Stimulated activated CD8-positive, alpha-beta memory T cell treated with anti-CD3 and anti-CD28 coated beads, Interleukin-15, amount 100 ng/mL, for 4 hours (primary cell): ENCODE data around the gene RAG2.
A peak's percentile ranks its signal among the peaks of the same experiment; 100 is the strongest.
"Not testable (repeated sequence)": the region's sequence is repeated elsewhere in the genome, so short reads cannot be mapped to it uniquely, and the experiment has no call there.

Source experiments
- DNase-seq, 2 donors: peaks; one replicate each; pipeline ENCODE4 v3.0.0-alpha.2; 2020; ENCODE audit warnings: low read depth in 2 of 2

RAG2 gene

DNA sequence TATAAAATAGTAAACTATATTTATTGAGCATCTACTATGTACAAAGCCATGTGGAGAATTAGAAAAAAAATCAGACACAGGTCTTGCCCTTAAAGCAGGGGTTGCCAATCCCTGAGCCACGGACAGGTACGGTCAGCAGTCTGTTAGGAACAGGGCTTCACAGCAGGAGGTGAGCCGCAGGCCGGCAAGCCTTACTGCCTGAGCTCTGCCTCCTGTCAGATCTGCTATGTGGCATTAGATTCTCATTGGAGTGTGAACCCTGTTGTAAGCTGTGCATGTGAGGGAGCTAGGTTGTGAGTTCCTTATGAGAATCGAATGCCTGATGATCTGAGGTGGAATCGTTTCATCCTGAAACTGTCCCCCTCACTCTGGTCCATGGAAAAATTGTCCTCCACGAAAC is 2.1 kb upstream of the RAG2 start:
- no peak for DNase-seq

- DNase-seq: no peak
Measured at GRCh38 chr11:36596880-36597279, 1.2 kb downstream of the RAG2 start.

GRCh38 chr11:36594316-36594989 is 3.6 kb downstream of the RAG2 start, which contains the start of gene IFTAP:
TSS of gene IFTAP (plus strand) at chr11:36594502. CDS start at chr11:36610104, 15,602 bp downstream.
- DNase-seq: peak in 1 of 2 donors; percentile 1

GRCh38 chr11:36591433-36591832 is 6.6 kb downstream of the RAG2 start:
- DNase-seq: no peak

DNA sequence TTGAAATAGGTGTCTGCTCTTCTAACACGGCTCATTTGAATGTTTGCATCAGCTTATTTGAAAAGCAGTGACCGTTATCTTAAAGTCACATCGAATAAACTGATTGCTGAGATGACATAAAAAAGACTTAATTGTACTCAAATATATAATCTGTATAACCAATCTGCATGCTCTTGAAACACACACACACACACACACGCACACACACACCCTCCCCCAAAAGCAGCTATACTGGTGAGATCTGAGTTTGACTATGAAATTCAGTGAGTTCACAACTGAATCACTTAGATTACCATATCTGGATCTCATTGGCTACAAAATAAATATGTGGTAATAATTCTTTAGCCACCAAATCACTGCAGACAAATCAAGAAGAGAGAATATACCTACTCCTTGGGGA is 7.5 kb downstream of the RAG2 start:
- DNase-seq: no peak

DNA sequence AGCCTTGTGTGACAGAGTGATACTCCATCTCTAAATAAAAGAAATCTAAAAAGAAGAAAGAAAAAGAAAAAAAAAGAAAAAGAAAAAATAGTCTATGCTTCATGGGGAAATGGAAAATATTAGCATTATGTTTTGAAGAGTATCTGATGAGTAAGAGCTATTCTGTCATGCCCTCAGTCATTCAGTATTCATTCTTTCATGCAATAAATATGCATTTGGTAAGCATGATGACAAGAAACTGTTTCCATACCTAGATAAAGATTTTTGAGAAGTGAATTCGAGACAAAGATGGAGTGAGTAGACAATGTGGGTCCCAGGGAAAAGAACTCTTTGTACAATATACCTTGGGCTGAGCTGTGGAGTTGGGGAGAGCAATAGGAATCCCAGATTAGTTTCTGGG is 9.9 kb downstream of the RAG2 start:
- DNase-seq: no peak

GRCh38 chr11:36586543-36586942 is 11.5 kb downstream of the RAG2 start:
- DNase-seq: no peak

- no peak for DNase-seq
Measured at GRCh38 chr11:36583667-36584066, 14.4 kb downstream of the RAG2 start.

- DNase-seq: no peak
Measured at GRCh38 chr11:36581536-36581935, 16.5 kb downstream of the RAG2 start.

DNA sequence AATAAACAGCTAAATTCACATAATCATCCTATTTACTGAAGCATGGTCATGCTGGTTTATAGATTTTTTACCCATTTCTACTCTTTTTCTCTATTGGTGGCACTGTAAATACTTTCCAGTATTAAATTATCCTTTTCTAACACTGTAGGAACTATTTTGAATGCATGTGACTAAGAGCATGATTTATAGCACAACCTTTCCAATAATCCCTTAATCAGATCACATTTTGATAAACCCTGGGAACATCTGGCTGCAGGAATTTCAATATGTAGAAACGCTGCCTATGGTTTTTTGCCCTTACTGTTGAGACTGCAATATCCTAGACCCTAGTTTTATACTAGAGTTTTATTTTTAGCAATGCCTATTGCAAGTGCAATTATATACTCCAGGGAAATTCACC is 19.6 kb downstream of the RAG2 start:
- no peak for DNase-seq

GRCh38 chr11:36577859-36578258 is 20.2 kb downstream of the RAG2 start:
- DNase-seq: no peak

DNA sequence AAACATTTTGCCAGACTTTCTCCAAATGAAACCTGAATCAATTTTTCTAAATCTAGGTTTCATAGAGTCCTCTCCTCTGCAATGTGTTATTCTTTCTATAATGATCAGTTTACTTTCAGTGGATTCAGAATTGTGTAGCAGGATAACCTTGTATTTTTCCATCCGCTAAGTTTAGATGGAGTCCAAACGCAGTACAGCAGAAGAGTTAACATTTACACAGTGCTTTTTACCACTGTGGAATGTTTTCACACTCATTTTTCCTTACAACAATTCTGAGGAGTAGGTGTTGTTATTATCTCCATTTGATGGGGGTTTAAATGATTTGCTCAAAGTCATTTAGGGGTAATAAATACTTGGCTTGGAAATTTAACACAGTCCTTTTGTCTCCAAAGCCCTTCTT is 20.7 kb downstream of the RAG2 start:
- DNase-seq: no peak

- no peak for DNase-seq
Measured at GRCh38 chr11:36574486-36574885, 23.6 kb downstream of the RAG2 start.

DNA sequence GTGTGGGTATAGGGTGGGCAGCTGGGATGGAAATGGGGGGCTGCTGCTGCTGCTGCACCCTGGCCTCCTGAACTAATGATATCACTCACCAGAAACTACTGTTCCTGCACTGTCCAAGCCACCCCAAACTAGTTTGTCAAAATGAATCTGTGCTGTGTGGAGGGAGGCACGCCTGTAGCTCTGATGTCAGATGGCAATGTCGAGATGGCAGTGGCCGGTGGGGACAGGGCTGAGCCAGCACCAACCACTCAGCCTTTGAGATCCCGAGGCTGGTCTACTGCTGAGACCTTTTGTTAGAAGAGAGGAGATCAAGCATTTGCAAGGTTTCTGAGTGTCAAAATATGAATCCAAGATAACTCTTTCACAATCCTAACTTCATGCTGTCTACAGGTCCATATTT is 28.9 kb downstream of the RAG2 start:
- no peak for DNase-seq

GRCh38 chr11:36567694-36568093 is 30.3 kb downstream of the RAG2 start, which contains the start of gene RAG1:
TSS of gene RAG1 (plus strand) at chr11:36568007. CDS start at chr11:36573305, 5,298 bp downstream.
- DNase-seq: no peak

DNA sequence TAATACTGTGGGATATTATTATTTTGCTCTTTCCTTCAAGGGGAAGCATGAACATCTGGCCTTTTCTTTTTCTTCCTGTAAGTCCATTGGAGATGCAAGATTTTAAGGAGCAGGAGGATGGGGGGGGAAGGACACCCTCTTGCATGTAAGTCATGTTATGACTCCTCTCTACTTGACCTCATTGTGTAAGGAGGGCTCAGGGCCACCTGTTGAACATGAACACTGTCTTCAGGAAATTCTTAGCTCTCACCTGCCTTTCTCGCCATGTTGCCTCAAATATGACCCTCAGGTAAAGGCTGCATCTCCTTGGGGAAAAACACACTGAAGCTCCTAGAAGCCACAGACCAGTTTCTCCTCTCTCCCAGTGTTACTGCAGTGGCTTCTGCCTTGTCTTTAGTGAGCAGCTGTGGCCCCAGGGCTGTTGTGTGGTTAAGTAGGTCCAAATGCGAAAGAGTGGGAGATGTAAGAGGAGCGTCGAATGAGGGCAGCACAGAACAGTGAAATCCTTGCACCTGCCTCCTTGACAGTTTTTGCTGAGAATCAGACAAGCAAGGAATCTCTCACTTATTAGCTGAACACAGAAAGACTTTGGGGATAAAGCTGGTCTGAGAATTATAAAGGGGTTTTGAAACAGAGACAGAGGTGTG is 31.5 kb downstream of the RAG2 start:
- DNase-seq: no peak

DNA sequence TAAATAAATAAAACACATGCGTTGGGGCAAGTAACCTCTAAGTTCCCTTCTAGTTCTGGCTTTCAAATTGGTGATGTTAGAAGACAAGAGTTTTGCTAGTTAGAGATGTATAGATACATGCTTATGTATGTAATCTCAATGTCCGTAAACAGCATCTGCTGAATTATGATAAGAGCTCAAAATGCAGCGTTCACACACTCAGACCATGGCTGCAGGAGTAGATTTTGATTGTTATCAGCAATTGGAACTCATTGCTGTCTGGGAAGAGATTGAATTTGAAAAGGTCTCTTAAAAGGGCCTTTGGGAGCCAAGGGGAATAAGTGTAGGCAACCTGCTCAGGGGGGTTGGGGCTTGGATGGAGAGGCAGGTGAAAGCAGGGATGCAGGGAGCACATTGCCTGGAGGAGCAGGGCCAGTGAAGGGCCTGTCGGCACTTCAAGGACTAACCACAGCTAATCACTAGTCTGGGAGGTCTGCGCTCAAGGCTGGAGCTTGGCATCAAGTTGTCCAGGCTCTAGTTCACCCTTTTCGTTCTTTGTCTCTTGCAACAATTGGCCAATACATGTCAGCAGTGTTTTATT is 32.9 kb downstream of the RAG2 start:
- no peak for DNase-seq

DNA sequence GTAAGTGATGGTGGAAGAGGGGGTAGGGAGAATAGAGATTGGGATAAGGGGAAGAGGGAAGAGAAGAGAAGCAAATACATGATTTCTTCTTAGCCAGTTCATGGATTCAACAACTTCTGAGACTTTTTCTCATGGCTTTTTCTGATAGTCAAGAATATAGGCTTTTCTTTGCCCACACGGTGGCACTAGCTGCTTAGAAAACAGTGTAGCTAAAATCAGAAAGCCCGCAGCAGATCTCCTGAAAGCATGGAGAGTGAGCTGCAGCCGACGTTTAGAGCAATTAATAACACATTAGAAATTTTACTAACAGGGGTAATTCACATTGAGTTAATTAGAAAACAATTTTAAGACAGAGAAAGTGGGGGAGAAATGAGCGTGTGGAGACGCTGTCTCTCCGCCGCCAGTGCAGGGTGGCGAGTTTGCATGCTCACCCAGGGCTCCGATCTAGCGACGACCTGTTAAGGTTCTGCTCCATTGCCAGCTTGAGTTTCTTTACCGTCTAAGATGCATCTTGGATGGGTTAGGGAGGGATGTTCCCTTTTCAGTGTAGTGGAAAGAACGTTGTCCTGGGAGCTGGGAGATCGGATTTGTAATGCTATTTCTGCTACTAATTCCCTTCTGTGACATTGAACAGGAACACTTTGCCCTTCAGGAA is 33.5 kb downstream of the RAG2 start:
- DNase-seq: no peak

- no peak for DNase-seq
Measured at GRCh38 chr11:36558571-36559413, 39.2 kb downstream of the RAG2 start.

- no peak for DNase-seq
Measured at GRCh38 chr11:36557991-36558390, 40.0 kb downstream of the RAG2 start.

DNA sequence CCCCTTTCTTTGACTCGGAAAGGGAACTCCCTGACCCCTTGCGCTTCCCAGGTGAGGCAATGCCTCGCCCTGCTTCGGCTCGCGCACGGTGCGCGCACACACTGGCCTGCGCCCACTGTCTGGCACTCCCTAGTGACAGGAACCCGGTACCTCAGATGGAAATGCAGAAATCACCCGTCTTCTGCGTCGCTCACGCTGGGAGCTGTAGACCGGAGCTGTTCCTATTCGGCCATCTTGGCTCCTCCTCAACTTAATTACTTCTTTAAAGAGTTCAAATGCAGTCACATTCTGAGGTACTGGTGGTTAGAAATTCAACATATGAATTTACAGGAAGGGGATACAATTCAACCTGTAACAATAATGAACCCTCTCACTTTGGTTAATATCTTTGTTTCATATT is 40.6 kb downstream of the RAG2 start:
- not testable (repeated sequence) for DNase-seq
